ENCODE measurements around the gene SLC44A5.

Gene SLC44A5

DNA sequence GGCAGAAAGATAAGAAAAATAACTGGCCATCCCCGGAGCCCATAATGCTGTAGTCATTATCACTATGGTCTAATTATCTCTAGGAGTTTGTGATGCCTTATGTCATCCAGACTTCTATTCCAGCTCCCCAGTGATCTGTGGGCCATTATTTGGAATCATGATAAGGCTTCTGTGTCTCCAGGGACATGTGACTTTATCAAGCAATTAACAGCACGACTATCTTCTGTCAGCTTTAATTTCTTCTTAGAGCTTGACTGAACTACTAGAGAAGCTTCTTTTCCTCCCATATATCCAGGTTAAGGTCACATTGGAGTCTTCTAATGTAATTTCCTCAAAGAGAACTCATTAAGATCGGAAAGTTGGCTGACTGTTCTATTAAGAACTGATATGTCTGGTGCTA is 376.4 kb downstream of the SLC44A5 start:
- Histone ChIP-seq H3K4me3 (IDR thresholded peaks at IDR 0.05; ENCODE audit: insufficient read depth, low read depth, low read length) (no peak overlapping the region), H3K4me1 (ENCODE audit: low read depth, poor library complexity, severe bottlenecking) (no peaks in the 10 kb centered on the region), H3K4me2 (no peak overlapping the region), H3K27ac (no peak overlapping the region), H3K79me2 (ENCODE audit: insufficient read depth, low read depth) (no peaks in the 10 kb centered on the region), H2AFZ (ENCODE audit: low read depth) (no peak overlapping the region), H3K9ac (no peak overlapping the region), H3K36me3 (ENCODE audit: insufficient read depth) (no peaks in the 10 kb centered on the region), H4K20me1 (ENCODE audit: insufficient read depth) (no peaks in the 10 kb centered on the region), H3K27me3 (ENCODE audit: insufficient read depth, low read depth) (no peaks in the 10 kb centered on the region)
- TF ChIP-seq CTCF (conservative IDR thresholded peaks at IDR 0.05; ENCODE audit: low read depth, low read length), result no peak

- Histone ChIP-seq H3K4me1 (ENCODE audit: low read depth, poor library complexity, severe bottlenecking) (no peaks in the 10 kb centered on the region), H3K36me3 (ENCODE audit: insufficient read depth) (no peaks in the 10 kb centered on the region), H2AFZ (ENCODE audit: low read depth) (no peak overlapping the region), H3K4me2 (no peak overlapping the region), H3K27me3 (ENCODE audit: insufficient read depth, low read depth) (no peaks in the 10 kb centered on the region), H3K4me3 (IDR thresholded peaks at IDR 0.05; ENCODE audit: insufficient read depth, low read depth, low read length) (no peak overlapping the region), H4K20me1 (ENCODE audit: insufficient read depth) (no peaks in the 10 kb centered on the region), H3K79me2 (ENCODE audit: insufficient read depth, low read depth) (no peaks in the 10 kb centered on the region), H3K9ac (no peak overlapping the region), H3K27ac (no peak overlapping the region)
- TF ChIP-seq CTCF (conservative IDR thresholded peaks at IDR 0.05; ENCODE audit: low read depth, low read length), result peak; percentile 67
These were observed 377.5 kb downstream of the SLC44A5 start for GRCh38 chr1:75233302-75233929.

- Histone ChIP-seq H3K4me3 (IDR thresholded peaks at IDR 0.05; ENCODE audit: insufficient read depth, low read depth, low read length) (no peak overlapping the region), H4K20me1 (ENCODE audit: insufficient read depth) (no peaks in the 10 kb centered on the region), H3K4me1 (ENCODE audit: low read depth, poor library complexity, severe bottlenecking) (no peaks in the 10 kb centered on the region), H3K27ac (no peak overlapping the region), H3K79me2 (ENCODE audit: insufficient read depth, low read depth) (no peaks in the 10 kb centered on the region), H3K36me3 (ENCODE audit: insufficient read depth) (no peaks in the 10 kb centered on the region), H3K4me2 (no peak overlapping the region), H2AFZ (ENCODE audit: low read depth) (no peak overlapping the region), H3K9ac (no peak overlapping the region), H3K27me3 (ENCODE audit: insufficient read depth, low read depth) (no peaks in the 10 kb centered on the region)
- TF ChIP-seq CTCF (conservative IDR thresholded peaks at IDR 0.05; ENCODE audit: low read depth, low read length), result no peak
These were observed 390.8 kb downstream of the SLC44A5 start for GRCh38 chr1:75220072-75220471.

DNA sequence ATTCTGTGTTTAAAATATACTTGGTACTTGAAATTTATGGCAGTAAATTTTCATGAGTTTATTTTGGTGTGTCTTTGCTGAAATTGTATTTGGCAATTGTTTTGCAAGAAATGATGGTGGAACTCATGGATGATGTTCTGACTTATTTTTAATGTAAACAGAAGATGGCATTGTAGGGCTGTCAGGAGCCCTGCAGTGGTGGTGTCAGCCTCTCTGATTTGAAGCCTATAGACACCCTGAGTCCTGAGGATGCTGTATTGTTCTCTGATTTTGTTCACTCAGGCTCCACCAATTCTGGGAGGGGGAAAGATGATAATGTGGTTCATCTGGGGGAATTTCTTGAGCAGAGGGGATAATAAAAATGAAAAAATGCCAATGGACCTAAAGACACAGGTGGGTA is 396.9 kb downstream of the SLC44A5 start:
- H2AFZ ChIP-seq (ENCODE audit: low read depth), result no peak overlapping the region
- H3K4me1 ChIP-seq (ENCODE audit: low read depth, poor library complexity, severe bottlenecking), result no peaks in the 10 kb centered on the region

More for the DNA sequence above, 396.9 kb downstream of the SLC44A5 start:
- H3K27me3 ChIP-seq (ENCODE audit: insufficient read depth, low read depth), result no peaks in the 10 kb centered on the region
- H3K4me2 ChIP-seq, result no peak overlapping the region
- no peaks in the 10 kb centered on the region for H3K36me3 ChIP-seq (ENCODE audit: insufficient read depth)
- no peak overlapping the region for H3K27ac ChIP-seq
- no peaks in the 10 kb centered on the region for H4K20me1 ChIP-seq (ENCODE audit: insufficient read depth)
- TF ChIP-seq CTCF (conservative IDR thresholded peaks at IDR 0.05; ENCODE audit: low read depth, low read length), result no peak
- H3K4me3 ChIP-seq (IDR thresholded peaks at IDR 0.05; ENCODE audit: insufficient read depth, low read depth, low read length), result no peak overlapping the region
- H3K79me2 ChIP-seq (ENCODE audit: insufficient read depth, low read depth), result no peaks in the 10 kb centered on the region
- no peak overlapping the region for H3K9ac ChIP-seq

Data from KMS-11 (cell line).